Measurements from ENCODE around the gene AFF3.
A peak's percentile ranks its signal among the peaks of the same experiment; 100 is the strongest.

The AFF3 gene

GRCh38 chr2:99816908-99817307 is 325.5 kb downstream of the AFF3 start:
- DNase-seq = no peak

- DNase-seq = no peak
These were observed 330.0 kb downstream of the AFF3 start for GRCh38 chr2:99812426-99812825.

- peak; percentile 8 for DNase-seq
These were observed 330.8 kb downstream of the AFF3 start for GRCh38 chr2:99811544-99811943.

GRCh38 chr2:99810225-99810624 is 332.2 kb downstream of the AFF3 start:
- DNase-seq = peak; percentile 95

- DNase-seq = no peak
These were observed 333.0 kb downstream of the AFF3 start for GRCh38 chr2:99809259-99809900.

- peak; percentile 20 for DNase-seq
These were observed 333.8 kb downstream of the AFF3 start for GRCh38 chr2:99808361-99809200.

GRCh38 chr2:99806758-99807157 is 335.6 kb downstream of the AFF3 start:
- DNase-seq = no peak

- no peak for DNase-seq
These were observed 336.4 kb downstream of the AFF3 start for GRCh38 chr2:99805930-99806476.

GRCh38 chr2:99803846-99804245 is 338.5 kb downstream of the AFF3 start:
- DNase-seq = no peak

GRCh38 chr2:99802734-99803133 is 339.7 kb downstream of the AFF3 start:
- DNase-seq = no peak

GRCh38 chr2:99801327-99801901 is 341.0 kb downstream of the AFF3 start:
- peak; percentile 91 for DNase-seq

GRCh38 chr2:99797475-99797874 is 344.9 kb downstream of the AFF3 start:
- DNase-seq = no peak

GRCh38 chr2:99794414-99794813 is 348.0 kb downstream of the AFF3 start:
- no peak for DNase-seq

- no peak for DNase-seq
These were observed 349.4 kb downstream of the AFF3 start for GRCh38 chr2:99793022-99793421.

GRCh38 chr2:99789849-99790248 is 352.5 kb downstream of the AFF3 start:
- DNase-seq = no peak

GRCh38 chr2:99787769-99788382 is 354.5 kb downstream of the AFF3 start:
- no peak for DNase-seq

GRCh38 chr2:99786636-99787390 is 355.6 kb downstream of the AFF3 start:
- DNase-seq = no peak

- DNase-seq = no peak
These were observed 357.4 kb downstream of the AFF3 start for GRCh38 chr2:99784946-99785345.

GRCh38 chr2:99784282-99784681 is 358.1 kb downstream of the AFF3 start:
- DNase-seq = no peak

GRCh38 chr2:99780276-99780675 is 362.1 kb downstream of the AFF3 start:
- no peak for DNase-seq

GRCh38 chr2:99779276-99779675 is 363.1 kb downstream of the AFF3 start:
- no peak for DNase-seq

GRCh38 chr2:99777656-99778290 is 364.6 kb downstream of the AFF3 start:
- DNase-seq = no peak

Data from NCI-H69 (cell line).